ENCODE results near the gene SLC9A3. TPM values are rescaled to one million over a fixed set of nuclear protein-coding genes. Genes with fewer than 3 reads are reported as not detected.

SLC9A3 gene
- total RNA-seq, 3 donors from 2014 or later (not counting 1 experiment from before 2014, with no cell fraction given), result 0.61 to 1.1 (median 0.73) TPM

DNA sequence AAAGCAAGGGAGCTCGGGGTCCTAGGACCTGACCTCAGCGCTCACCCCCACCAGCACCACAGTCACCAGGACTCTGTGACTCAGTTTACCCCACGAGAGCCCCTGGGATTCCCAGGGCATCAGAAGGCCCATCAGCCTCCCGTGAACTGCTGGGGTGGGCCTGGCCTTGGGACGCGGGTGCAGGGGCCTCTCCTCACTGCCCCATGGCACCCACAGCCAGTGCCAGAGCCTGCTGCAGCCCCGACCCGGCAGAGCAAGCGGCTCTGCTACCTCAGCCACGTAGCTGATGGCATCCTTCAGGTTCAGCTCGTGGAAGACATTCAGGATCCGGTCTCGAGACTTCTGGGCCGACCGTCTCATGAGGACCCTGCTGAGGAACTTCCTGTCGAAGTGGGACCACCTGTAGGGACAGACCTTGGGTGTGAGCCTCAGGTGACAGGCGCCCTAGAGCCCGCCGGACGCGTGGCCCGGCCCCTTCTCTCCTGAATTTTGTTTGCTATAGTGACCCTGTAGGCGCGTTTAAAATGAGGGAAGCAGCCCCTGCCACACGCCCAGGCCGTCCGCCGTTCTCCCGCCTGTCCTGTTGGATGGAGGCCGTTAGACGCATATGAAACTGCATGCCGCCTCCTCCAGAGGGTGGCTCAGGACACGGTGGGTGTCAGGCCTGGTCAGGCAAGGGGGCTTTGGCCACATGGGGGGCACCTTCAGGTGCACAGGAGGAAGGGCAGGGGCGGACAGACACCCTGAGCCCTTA lies 44.5 kb downstream of the SLC9A3 start:
- H3K27me3 ChIP-seq (ENCODE audit: control insufficient read depth, insufficient read depth, low read length), result peaks cover 11% of the 10 kb centered on the region

GRCh38 chr5:478982-479535 lies 45.2 kb downstream of the SLC9A3 start:
- DNase-seq, result no peak
- peaks cover 13% of the 10 kb centered on the region for H3K27me3 ChIP-seq (ENCODE audit: control insufficient read depth, insufficient read depth, low read length)
- intact Hi-C loops (cut with micrococcal nuclease), result no loop called here
- no peak overlapping the region for H3K4me3 ChIP-seq (ENCODE audit: low read length)
- peaks cover 13% of the 10 kb centered on the region for H3K4me1 ChIP-seq (ENCODE audit: control insufficient read depth, insufficient read depth, low read length)
- no peaks in the 10 kb centered on the region for H3K36me3 Mint-ChIP-seq
- H3K4me1 Mint-ChIP-seq, result peaks cover under 1 to 6% of the 10 kb centered on the region in 2 donors
- H3K4me3 Mint-ChIP-seq, result no peak overlapping the region
- peaks cover 0 to 12% of the 10 kb centered on the region in 2 donors for H3K27me3 Mint-ChIP-seq (ENCODE audit: low read depth in 2 of 2)
- no peaks in the 10 kb centered on the region for H3K9me3 Mint-ChIP-seq
- no peak overlapping the region for H3K27ac ChIP-seq (ENCODE audit: low read length)
- H3K9me3 ChIP-seq (ENCODE audit: control insufficient read depth, insufficient read depth, low read length), result no peaks in the 10 kb centered on the region
- 83% methylated on average over 18 of the region's 18 CpGs for WGBS (ENCODE audit: insufficient coverage)
- H3K36me3 ChIP-seq (ENCODE audit: control insufficient read depth, insufficient read depth, low read length), result no peaks in the 10 kb centered on the region
- no peak overlapping the region for H3K27ac Mint-ChIP-seq
- no peak for ATAC-seq
- TF ChIP-seq, protein P1, sequence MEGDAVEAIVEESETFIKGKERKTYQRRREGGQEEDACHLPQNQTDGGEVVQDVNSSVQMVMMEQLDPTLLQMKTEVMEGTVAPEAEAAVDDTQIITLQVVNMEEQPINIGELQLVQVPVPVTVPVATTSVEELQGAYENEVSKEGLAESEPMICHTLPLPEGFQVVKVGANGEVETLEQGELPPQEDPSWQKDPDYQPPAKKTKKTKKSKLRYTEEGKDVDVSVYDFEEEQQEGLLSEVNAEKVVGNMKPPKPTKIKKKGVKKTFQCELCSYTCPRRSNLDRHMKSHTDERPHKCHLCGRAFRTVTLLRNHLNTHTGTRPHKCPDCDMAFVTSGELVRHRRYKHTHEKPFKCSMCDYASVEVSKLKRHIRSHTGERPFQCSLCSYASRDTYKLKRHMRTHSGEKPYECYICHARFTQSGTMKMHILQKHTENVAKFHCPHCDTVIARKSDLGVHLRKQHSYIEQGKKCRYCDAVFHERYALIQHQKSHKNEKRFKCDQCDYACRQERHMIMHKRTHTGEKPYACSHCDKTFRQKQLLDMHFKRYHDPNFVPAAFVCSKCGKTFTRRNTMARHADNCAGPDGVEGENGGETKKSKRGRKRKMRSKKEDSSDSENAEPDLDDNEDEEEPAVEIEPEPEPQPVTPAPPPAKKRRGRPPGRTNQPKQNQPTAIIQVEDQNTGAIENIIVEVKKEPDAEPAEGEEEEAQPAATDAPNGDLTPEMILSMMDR (IDR thresholded peaks at IDR 0.05), result no peak

More for the DNA sequence above, 44.5 kb downstream of the SLC9A3 start:
- Mint-ChIP-seq H3K36me3 (no peaks in the 10 kb centered on the region), H3K27ac (no peak overlapping the region), H3K4me1 (peaks cover 0 to 3% of the 10 kb centered on the region in 2 donors), H3K4me3 (no peak overlapping the region), H3K27me3 (ENCODE audit: low read depth in 2 of 2) (peaks cover 0 to 12% of the 10 kb centered on the region in 2 donors), H3K9me3 (no peaks in the 10 kb centered on the region)
- Histone ChIP-seq H3K27ac (ENCODE audit: low read length) (no peak overlapping the region), H3K4me1 (ENCODE audit: control insufficient read depth, insufficient read depth, low read length) (peaks cover 10% of the 10 kb centered on the region), H3K9me3 (ENCODE audit: control insufficient read depth, insufficient read depth, low read length) (no peaks in the 10 kb centered on the region), H3K36me3 (ENCODE audit: control insufficient read depth, insufficient read depth, low read length) (no peaks in the 10 kb centered on the region), H3K4me3 (ENCODE audit: low read length) (no peak overlapping the region)
- 92% methylated on average over 34 of the region's 34 CpGs for WGBS (ENCODE audit: insufficient coverage)
- no peak for DNase-seq
- ATAC-seq, result no peak
- TF ChIP-seq, protein P1 (IDR thresholded peaks at IDR 0.05), result no peak
- intact Hi-C loops (cut with micrococcal nuclease), result no loop called here

DNA sequence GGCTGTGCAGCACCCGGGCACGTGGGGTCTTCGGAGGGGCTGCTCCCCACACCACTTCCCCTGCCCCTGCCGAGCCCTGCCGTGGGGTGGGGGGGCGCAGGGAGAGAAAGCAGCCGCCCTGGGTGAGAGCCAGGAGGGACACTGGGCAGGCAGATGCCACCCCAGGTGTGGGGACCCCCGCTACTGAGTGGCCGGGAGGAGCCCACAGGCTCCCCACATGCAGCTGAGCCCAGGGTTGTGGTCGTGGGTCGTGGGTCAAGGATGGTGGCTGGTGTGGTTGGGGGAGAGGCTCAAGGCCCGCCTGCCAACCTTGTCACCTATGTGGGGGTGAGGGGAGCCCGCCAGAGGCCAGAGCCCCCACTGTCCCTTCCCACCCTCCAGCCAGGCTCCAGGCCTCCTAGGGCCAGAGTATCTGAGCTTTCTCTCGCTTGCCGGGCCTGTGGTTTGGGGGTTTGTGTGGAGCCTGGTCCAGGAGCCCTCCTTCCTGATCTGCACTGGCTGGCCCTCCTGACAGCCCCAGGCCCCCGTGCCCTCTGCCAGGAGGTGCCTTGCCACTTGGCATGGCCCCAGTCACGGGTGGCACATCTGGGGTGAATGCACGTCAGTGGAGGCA lies 45.8 kb downstream of the SLC9A3 start:
- H3K4me3 Mint-ChIP-seq, result no peak overlapping the region
- no peak for DNase-seq
- Histone ChIP-seq H3K4me1 (ENCODE audit: control insufficient read depth, insufficient read depth, low read length) (peaks cover 16% of the 10 kb centered on the region), H3K36me3 (ENCODE audit: control insufficient read depth, insufficient read depth, low read length) (no peaks in the 10 kb centered on the region), H3K27ac (ENCODE audit: low read length) (no peak overlapping the region), H3K4me3 (ENCODE audit: low read length) (no peak overlapping the region), H3K27me3 (ENCODE audit: control insufficient read depth, insufficient read depth, low read length) (peaks cover 17% of the 10 kb centered on the region), H3K9me3 (ENCODE audit: control insufficient read depth, insufficient read depth, low read length) (no peaks in the 10 kb centered on the region)
- H3K27ac Mint-ChIP-seq, result no peak overlapping the region
- H3K36me3 Mint-ChIP-seq, result no peaks in the 10 kb centered on the region
- H3K27me3 Mint-ChIP-seq (ENCODE audit: low read depth in 2 of 2), result peaks cover 0 to 15% of the 10 kb centered on the region in 2 donors
- H3K4me1 Mint-ChIP-seq, result peaks cover 5 to 11% of the 10 kb centered on the region in 2 donors
- ATAC-seq, result no peak
- TF ChIP-seq, protein P1 (IDR thresholded peaks at IDR 0.05), result no peak
- 29% methylated on average over 16 of the region's 18 CpGs for WGBS (ENCODE audit: insufficient coverage)
- no peaks in the 10 kb centered on the region for H3K9me3 Mint-ChIP-seq
- intact Hi-C loops (cut with micrococcal nuclease), result no loop called here
